Neuron (in vitro differentiated cells): ENCODE data around the gene OR10A5.
A peak's percentile ranks its signal among the peaks of the same experiment; 100 is the strongest.
"Not testable (repeated sequence)": the region's sequence is repeated elsewhere in the genome, so short reads cannot be mapped to it uniquely, and the experiment has no call there.

ENCODE experiments used
- H2AFZ ChIP-seq: one replicate; pipeline ENCODE4 v1.6.1; 2013; ENCODE audit warnings: low read depth, mild to moderate bottlenecking, inconsistent platforms, low read length, moderate library complexity
- H3K27me3 ChIP-seq: one replicate; pipeline ENCODE4 v1.6.1; 2013; ENCODE audit warnings: low read length; ENCODE audit not compliant: insufficient read depth
- H3K36me3 ChIP-seq: one replicate; pipeline ENCODE4 v1.6.1; 2013; ENCODE audit warnings: low read length; ENCODE audit not compliant: insufficient read depth
- H3K4me1 ChIP-seq: one replicate; pipeline ENCODE4 v1.6.1; 2013; ENCODE audit warnings: low read length; ENCODE audit not compliant: insufficient read depth
- H3K4me3 ChIP-seq: 2 replicates; pipeline ENCODE4 v1.5.1; 2013; ENCODE audit warnings: mild to moderate bottlenecking, low read length, moderate library complexity
- H3K9me3 ChIP-seq: one replicate; pipeline ENCODE4 v1.6.1; 2013; ENCODE audit warnings: low read length

The OR10A5 gene

DNA sequence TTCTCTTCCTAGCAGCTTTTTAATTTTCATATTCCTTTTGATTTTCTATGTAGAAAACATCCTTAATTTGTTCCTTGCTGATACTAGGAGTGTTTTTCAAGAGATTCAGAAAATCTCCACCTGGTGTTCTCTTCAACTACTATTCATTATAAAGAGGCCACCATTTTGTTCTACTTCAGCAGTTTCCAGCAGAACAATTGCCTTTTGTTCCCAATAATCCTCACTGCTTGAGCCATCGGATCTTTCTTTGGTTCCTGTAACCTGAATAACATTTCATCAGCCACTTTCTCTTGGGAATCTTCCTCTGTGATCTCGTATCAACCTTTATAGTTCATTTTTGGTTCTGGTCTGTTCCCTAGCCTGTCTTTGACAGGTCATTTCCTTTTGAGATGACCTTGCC is 1.8 kb upstream of the OR10A5 start:
- H3K9me3 ChIP-seq = no peaks in the 10 kb centered on the region
- H2AFZ ChIP-seq = peak overlapping the region; percentile 59
- no peaks in the 10 kb centered on the region for H3K36me3 ChIP-seq
- H3K4me3 ChIP-seq = no peak overlapping the region
- H3K4me1 ChIP-seq = no peaks in the 10 kb centered on the region
- no peaks in the 10 kb centered on the region for H3K27me3 ChIP-seq

DNA sequence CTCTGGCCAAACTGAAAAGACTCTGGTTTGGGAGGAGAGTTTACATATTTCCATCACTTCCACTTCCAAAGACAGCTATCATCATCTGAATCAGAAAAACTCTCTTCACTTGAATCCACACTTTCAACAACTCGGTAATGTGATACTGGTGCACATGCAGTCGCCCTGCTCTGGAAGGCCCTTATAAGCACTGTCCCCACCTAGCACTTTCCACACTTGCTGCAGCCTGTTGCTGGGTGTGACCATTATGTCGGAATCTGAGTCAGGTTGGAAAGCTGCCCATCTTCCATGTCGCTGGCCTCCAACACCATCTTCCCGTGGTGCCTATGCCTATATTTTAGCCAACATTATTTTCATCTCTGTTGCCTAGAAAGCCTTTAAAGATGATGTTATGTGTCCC is 1.1 kb upstream of the OR10A5 start:
- H3K4me3 ChIP-seq = no peak overlapping the region
- H3K27me3 ChIP-seq = no peaks in the 10 kb centered on the region
- H3K9me3 ChIP-seq = peaks cover under 1% of the 10 kb centered on the region
- H3K36me3 ChIP-seq = no peaks in the 10 kb centered on the region
- no peaks in the 10 kb centered on the region for H3K4me1 ChIP-seq
- H2AFZ ChIP-seq = no peak overlapping the region

DNA sequence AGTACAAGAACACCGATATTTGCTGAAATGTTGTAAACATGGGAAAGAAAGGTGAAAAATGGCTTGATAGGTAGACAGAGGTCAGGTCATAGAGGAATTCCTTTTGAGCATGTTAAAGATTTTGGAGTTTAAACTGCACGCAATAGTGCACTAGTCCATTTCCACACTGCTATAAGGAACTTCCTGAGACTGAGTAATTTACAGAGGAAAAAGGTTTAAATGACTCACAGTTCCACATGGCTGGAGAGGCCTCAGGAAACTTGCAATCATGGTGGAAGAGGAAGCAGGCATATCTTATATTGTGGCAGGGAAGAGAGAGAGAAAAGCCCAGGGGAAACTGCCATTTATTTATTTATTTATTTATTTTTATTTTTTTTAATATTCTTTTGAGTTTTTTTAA is 5.0 kb downstream of the OR10A5 start:
- Histone ChIP-seq H3K9me3 (peaks cover 2% of the 10 kb centered on the region), H3K27me3 (no peaks in the 10 kb centered on the region), H2AFZ (no peak overlapping the region), H3K4me1 (no peaks in the 10 kb centered on the region), H3K4me3 (no peak overlapping the region), H3K36me3 (no peaks in the 10 kb centered on the region)

DNA sequence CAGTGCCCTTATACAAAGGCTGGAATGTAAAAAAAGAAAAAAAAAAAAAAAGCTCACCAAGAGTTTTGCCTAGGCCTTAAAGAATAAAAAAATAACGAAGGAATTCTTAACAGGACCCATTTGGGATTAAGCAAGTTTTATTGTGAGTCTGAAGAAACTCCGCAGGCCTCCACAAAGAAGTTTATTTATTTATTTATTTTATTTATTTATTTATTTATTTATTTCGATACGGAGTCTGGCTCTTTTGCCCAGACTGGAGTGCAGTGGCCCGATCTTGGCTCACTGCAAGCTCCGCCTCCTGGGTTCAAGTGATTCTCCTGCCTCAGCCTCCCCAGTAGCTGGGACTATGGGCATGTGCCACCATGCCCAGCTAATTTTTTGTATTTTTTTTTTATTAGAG is 9.3 kb downstream of the OR10A5 start:
- not testable (repeated sequence) for H3K27me3 ChIP-seq, H3K9me3 ChIP-seq, H3K36me3 ChIP-seq, H3K4me3 ChIP-seq, H2AFZ ChIP-seq, H3K4me1 ChIP-seq

DNA sequence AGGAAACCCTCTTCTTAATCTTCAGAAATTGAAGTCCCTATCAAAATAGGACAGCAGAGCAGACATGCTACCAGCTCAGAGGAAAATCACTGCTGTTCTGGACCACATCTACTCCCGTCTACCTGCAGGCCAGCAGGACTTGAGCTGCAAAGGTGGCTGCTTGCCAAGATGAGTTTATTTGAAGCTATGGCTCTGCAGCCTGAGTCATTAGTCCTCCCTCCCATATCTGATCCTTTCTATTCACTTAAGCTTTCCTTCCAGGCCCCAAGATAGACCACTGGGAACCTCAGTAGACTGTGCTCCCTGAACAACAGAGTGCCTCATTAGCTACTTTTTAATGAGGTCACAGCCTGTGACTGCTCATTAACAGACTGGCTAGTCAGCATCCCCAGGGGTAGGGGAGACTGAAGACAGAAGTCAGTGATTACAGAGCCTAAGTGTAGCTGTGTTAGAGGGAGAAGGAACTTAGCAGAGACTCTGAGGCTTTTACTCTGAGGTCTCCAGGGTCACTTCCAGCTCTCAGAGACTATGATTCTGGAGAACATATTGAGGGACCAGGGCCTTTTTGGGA is 10.6 kb downstream of the OR10A5 start:
- Histone ChIP-seq H3K4me3 (no peak overlapping the region), H3K4me1 (no peaks in the 10 kb centered on the region), H3K9me3 (no peaks in the 10 kb centered on the region), H3K27me3 (no peaks in the 10 kb centered on the region), H2AFZ (no peak overlapping the region), H3K36me3 (no peaks in the 10 kb centered on the region)

DNA sequence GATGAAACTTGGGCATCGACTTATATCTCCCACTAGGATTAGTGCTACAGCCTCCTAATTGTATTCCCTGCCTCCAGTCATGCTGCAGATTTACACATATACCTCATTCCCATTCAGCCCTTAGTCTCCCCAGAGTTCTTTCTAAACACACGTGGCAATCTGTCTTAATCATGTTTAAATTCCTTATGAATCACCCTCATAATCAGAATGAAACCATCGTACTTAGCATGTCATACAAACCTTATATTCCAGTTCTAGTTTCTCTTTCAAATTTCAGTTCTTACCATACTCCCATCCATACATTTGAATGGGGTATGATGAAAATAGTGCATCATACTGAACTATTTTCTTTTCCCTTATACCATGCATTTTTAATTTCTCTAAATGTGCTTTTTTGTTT is 11.4 kb downstream of the OR10A5 start:
- no peak overlapping the region for H3K4me3 ChIP-seq
- H3K36me3 ChIP-seq = no peaks in the 10 kb centered on the region
- no peaks in the 10 kb centered on the region for H3K9me3 ChIP-seq
- H3K27me3 ChIP-seq = no peaks in the 10 kb centered on the region
- H3K4me1 ChIP-seq = no peaks in the 10 kb centered on the region
- H2AFZ ChIP-seq = no peak overlapping the region

DNA sequence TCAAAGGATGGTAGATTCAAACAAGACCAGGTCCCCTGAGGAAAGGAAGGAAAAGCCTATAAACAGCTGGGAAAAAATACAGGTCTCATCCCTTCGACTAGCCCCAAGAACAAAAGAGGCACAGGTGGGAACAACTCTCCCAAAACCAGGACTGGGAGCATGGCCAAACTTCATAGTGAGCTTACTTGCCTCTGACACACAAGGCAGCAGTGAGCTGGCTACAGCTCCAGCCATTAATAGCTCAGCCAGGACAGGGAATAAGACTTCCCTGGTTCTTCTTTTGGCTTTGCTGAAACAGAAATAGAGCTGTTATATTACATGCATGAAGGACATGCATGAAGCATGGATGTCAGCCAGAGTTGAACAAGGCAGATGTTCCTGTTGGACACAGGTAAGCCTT is 17.5 kb downstream of the OR10A5 start, which contains the start of gene OR10A2:
TSS of gene OR10A2 (plus strand) at position 97 of the 400 bp plus-strand sequence. CDS start 6,698 bp downstream, outside the sequence.
- no peaks in the 10 kb centered on the region for H3K36me3 ChIP-seq
- no peaks in the 10 kb centered on the region for H3K9me3 ChIP-seq
- H3K4me1 ChIP-seq = no peaks in the 10 kb centered on the region
- no peak within 1 kb of the TSS for H3K4me3 ChIP-seq
- H2AFZ ChIP-seq = no peak within 1 kb of the TSS
- H3K27me3 ChIP-seq = no peaks in the 10 kb centered on the region

DNA sequence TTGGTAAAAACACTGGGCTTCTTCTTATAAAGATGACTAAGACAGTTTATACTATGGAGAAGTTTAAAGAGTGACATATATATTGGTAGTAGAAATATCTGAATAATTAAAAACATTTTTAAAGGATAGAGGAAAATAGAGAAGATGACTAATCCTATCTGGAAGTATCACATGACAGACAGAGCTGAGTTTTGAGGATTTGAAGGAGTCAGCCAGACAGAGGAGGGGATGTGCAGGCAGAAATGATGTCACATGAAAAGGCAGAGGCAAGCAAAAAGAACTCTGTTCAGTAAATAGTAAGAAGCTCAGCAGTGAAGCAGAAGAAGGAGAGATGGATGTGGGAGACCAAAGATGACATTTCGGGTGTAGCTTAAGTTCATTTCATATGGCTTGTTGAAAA is 19.0 kb downstream of the OR10A5 start:
- no peaks in the 10 kb centered on the region for H3K9me3 ChIP-seq
- no peaks in the 10 kb centered on the region for H3K36me3 ChIP-seq
- no peaks in the 10 kb centered on the region for H3K27me3 ChIP-seq
- H3K4me1 ChIP-seq = no peaks in the 10 kb centered on the region
- H2AFZ ChIP-seq = no peak overlapping the region
- H3K4me3 ChIP-seq = no peak overlapping the region

DNA sequence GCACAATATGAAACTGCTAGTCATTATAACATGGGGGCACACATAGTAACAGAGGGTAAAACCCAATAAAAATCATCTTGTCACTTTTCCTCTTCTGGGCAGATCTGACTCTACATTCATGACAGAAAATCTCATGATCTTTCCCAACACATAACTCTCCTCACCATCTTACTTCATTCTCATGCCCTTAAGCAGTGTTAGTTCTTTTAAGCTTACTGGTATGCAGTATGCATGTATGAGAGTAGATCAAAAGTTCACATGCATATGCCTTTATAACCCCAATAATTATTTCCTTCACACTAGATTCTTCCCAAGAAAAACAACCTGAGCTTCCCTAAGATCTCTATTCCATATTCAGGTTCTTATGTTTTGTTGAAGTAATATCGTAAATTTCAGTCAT is 25.8 kb downstream of the OR10A5 start:
- H3K36me3 ChIP-seq = no peaks in the 10 kb centered on the region
- H3K4me3 ChIP-seq = no peak overlapping the region
- H3K27me3 ChIP-seq = no peaks in the 10 kb centered on the region
- H2AFZ ChIP-seq = no peak overlapping the region
- no peaks in the 10 kb centered on the region for H3K9me3 ChIP-seq
- no peaks in the 10 kb centered on the region for H3K4me1 ChIP-seq

DNA sequence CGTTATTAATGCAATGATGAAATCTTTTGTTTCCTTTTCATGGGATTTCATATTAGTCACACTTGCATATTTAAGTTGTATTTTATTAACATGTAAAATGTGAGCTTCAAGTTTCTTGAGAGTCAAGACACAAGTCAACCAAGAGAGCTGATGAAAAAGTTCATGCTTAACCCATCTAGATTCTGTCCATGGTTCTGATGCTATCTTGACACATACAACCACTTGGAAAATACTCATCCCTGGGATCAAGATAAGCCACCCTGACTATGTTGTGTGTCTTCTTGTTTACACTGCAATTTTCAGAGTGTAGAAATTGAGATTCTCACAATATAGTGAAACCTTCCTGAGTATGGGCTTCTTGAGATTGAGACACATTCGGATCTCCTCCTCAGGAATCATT is 30.3 kb downstream of the OR10A5 start:
- Histone ChIP-seq H3K36me3 (no peaks in the 10 kb centered on the region), H3K4me3 (no peak overlapping the region), H2AFZ (no peak overlapping the region), H3K27me3 (no peaks in the 10 kb centered on the region), H3K4me1 (no peaks in the 10 kb centered on the region), H3K9me3 (no peaks in the 10 kb centered on the region)

DNA sequence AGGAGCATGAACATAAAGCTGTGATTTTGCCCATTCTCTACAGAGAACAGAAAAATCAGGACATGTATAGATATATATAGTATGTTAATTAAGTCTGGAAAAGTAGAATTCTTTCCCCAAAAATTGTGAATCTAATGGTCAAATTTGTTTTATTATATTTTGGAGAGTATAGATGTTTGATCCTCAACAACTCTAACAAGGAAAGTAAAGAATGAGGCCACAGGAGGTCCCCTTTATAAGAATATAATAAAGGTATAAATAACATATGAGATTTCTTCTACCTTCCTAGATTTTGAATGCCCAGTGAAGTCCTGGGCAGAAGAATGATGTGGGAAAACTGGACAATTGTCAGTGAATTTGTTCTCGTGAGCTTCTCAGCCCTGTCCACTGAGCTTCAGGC is 30.8 kb downstream of the OR10A5 start, which contains the start of gene OR10A4:
TSS of gene OR10A4 (plus strand) at position 301 of the 400 bp plus-strand sequence. CDS start at position 324, 23 bp downstream.
- Histone ChIP-seq H3K36me3 (no peaks in the 10 kb centered on the region), H3K27me3 (no peaks in the 10 kb centered on the region), H3K4me1 (no peaks in the 10 kb centered on the region), H2AFZ (no peak within 1 kb of the TSS), H3K9me3 (no peaks in the 10 kb centered on the region), H3K4me3 (no peak within 1 kb of the TSS)

DNA sequence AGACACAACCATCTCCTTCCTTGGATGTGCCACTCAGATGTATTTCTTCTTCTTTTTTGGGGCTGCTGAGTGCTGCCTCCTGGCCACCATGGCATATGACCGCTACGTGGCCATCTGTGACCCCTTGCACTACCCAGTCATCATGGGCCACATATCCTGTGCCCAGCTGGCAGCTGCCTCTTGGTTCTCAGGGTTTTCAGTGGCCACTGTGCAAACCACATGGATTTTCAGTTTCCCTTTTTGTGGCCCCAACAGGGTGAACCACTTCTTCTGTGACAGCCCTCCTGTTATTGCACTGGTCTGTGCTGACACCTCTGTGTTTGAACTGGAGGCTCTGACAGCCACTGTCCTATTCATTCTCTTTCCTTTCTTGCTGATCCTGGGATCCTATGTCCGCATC is 31.4 kb downstream of the OR10A5 start:
- Histone ChIP-seq H3K36me3 (no peaks in the 10 kb centered on the region), H3K27me3 (no peaks in the 10 kb centered on the region), H3K9me3 (no peaks in the 10 kb centered on the region), H3K4me1 (no peaks in the 10 kb centered on the region), H3K4me3 (no peak overlapping the region), H2AFZ (no peak overlapping the region)

DNA sequence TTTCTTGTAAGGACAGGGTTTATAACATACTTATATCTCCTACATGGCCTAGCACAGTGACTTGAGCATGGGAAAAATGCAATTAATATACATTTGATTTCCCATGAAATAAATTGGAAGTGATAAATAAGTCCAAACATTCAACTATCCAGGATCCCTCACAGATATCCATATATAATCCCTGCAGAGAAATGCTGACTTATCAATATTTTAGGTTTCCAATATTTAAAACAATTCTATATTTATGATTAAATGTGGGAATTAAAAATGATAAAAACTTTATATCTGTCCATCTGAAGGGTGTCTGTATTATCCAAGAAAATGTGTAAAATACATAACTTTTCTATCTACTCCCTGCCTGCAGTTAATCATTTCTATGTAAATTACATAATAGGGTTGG is 37.3 kb downstream of the OR10A5 start:
- Histone ChIP-seq H3K9me3 (no peaks in the 10 kb centered on the region), H3K36me3 (no peaks in the 10 kb centered on the region), H3K4me1 (no peaks in the 10 kb centered on the region)

DNA sequence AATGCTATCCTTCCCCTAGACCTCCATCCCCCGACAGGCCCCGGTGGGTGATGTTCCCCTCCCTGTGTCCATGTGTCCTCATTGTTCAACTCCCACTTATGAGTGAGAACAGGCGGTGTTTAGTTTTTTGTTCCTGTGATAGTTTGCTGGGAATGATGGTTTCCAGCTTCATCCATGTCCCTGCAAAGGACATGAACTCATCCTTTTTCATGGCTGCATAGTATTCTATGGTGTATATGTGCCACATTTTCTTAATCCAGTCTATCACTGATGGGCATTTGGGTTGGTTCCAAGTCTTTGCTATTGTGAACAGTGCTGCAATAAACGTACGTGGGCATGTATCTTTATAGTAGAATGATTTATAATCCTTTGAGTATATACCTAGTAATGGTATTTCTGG is 42.2 kb downstream of the OR10A5 start:
- not testable (repeated sequence) for H3K4me3 ChIP-seq, H3K4me1 ChIP-seq, H3K9me3 ChIP-seq, H3K27me3 ChIP-seq, H3K36me3 ChIP-seq, H2AFZ ChIP-seq

More for the DNA sequence above, 37.3 kb downstream of the OR10A5 start:
- no peaks in the 10 kb centered on the region for H3K27me3 ChIP-seq
- H2AFZ ChIP-seq = no peak overlapping the region
- no peak overlapping the region for H3K4me3 ChIP-seq
